ENCODE data around the gene CAMK4. TPM values are rescaled to one million over a fixed set of nuclear protein-coding genes. Genes with fewer than 3 reads are reported as not detected.

CAMK4 gene
- total RNA-seq, 1 experiment from 2014 or later, result 23.3 TPM

GRCh38 chr5:111194925-111195324 lies 29.3 kb upstream of the CAMK4 start:
- H3K36me3 Mint-ChIP-seq (ENCODE audit: insufficient read depth, unreplicated experiment), result no peaks in the 10 kb centered on the region
- CTCF ChIA-PET, result no interaction called here
- intact Hi-C loops (cut with micrococcal nuclease; ENCODE audit: unreplicated experiment), result no loop called here
- TF ChIP-seq, protein P1, sequence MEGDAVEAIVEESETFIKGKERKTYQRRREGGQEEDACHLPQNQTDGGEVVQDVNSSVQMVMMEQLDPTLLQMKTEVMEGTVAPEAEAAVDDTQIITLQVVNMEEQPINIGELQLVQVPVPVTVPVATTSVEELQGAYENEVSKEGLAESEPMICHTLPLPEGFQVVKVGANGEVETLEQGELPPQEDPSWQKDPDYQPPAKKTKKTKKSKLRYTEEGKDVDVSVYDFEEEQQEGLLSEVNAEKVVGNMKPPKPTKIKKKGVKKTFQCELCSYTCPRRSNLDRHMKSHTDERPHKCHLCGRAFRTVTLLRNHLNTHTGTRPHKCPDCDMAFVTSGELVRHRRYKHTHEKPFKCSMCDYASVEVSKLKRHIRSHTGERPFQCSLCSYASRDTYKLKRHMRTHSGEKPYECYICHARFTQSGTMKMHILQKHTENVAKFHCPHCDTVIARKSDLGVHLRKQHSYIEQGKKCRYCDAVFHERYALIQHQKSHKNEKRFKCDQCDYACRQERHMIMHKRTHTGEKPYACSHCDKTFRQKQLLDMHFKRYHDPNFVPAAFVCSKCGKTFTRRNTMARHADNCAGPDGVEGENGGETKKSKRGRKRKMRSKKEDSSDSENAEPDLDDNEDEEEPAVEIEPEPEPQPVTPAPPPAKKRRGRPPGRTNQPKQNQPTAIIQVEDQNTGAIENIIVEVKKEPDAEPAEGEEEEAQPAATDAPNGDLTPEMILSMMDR (IDR thresholded peaks at IDR 0.05; ENCODE audit: unreplicated experiment), result no peak
- BruUV-seq (replicated peaks), result no TSS peak
- H3K27ac Mint-ChIP-seq (ENCODE audit: unreplicated experiment), result no peak overlapping the region
- DNase-seq, result no peak
- H3K9me3 Mint-ChIP-seq (ENCODE audit: low read depth, unreplicated experiment), result no peaks in the 10 kb centered on the region
- H3K4me1 Mint-ChIP-seq (ENCODE audit: low read depth, unreplicated experiment), result no peaks in the 10 kb centered on the region
- H3K27me3 Mint-ChIP-seq (ENCODE audit: unreplicated experiment), result no peaks in the 10 kb centered on the region
- no peak overlapping the region for H3K4me3 Mint-ChIP-seq (ENCODE audit: low read depth, unreplicated experiment)

GRCh38 chr5:111197523-111197922 lies 26.7 kb upstream of the CAMK4 start:
- Mint-ChIP-seq H3K9me3 (ENCODE audit: low read depth, unreplicated experiment) (no peaks in the 10 kb centered on the region), H3K4me1 (ENCODE audit: low read depth, unreplicated experiment) (no peaks in the 10 kb centered on the region), H3K36me3 (ENCODE audit: insufficient read depth, unreplicated experiment) (no peaks in the 10 kb centered on the region), H3K27ac (ENCODE audit: unreplicated experiment) (no peak overlapping the region), H3K4me3 (ENCODE audit: low read depth, unreplicated experiment) (no peak overlapping the region), H3K27me3 (ENCODE audit: unreplicated experiment) (no peaks in the 10 kb centered on the region)
- intact Hi-C loops (cut with micrococcal nuclease; ENCODE audit: unreplicated experiment), result no loop called here
- CTCF ChIA-PET, result no interaction called here
- TF ChIP-seq, protein P1 (IDR thresholded peaks at IDR 0.05; ENCODE audit: unreplicated experiment), result no peak
- DNase-seq, result peak; percentile 44
- no TSS peak for BruUV-seq (replicated peaks)

GRCh38 chr5:111198281-111198966 lies 25.8 kb upstream of the CAMK4 start:
- no TSS peak for BruUV-seq (replicated peaks)
- CTCF ChIA-PET, result no interaction called here
- DNase-seq, result no peak
- Mint-ChIP-seq H3K4me1 (ENCODE audit: low read depth, unreplicated experiment) (no peaks in the 10 kb centered on the region), H3K27ac (ENCODE audit: unreplicated experiment) (no peak overlapping the region), H3K4me3 (ENCODE audit: low read depth, unreplicated experiment) (no peak overlapping the region), H3K27me3 (ENCODE audit: unreplicated experiment) (no peaks in the 10 kb centered on the region), H3K9me3 (ENCODE audit: low read depth, unreplicated experiment) (no peaks in the 10 kb centered on the region), H3K36me3 (ENCODE audit: insufficient read depth, unreplicated experiment) (no peaks in the 10 kb centered on the region)
- TF ChIP-seq, protein P1 (IDR thresholded peaks at IDR 0.05; ENCODE audit: unreplicated experiment), result no peak
- intact Hi-C loops (cut with micrococcal nuclease; ENCODE audit: unreplicated experiment), result no loop called here

DNA sequence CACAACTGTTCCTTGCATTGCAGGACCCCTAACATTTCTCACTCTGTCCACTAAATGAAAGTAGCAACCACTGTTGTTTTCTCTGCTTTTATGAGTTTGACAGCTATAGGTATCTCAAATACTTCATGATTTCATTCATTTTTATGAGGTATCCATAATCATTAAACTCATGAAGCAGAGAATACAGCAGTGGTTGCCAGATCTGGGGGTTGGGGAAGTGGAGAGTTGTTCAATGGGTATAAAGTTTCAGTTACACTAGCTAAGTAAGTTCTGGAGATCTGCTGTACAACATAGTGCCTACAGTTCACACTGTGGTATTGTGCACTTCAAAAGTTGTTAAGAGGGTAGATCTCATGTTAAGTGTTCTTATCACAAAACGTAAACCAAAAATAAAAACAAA lies 23.4 kb upstream of the CAMK4 start:
- CTCF ChIA-PET, result no interaction called here
- intact Hi-C loops (cut with micrococcal nuclease; ENCODE audit: unreplicated experiment), result no loop called here
- no peaks in the 10 kb centered on the region for H3K4me1 Mint-ChIP-seq (ENCODE audit: low read depth, unreplicated experiment)

More for the DNA sequence above, 23.4 kb upstream of the CAMK4 start:
- Mint-ChIP-seq H3K9me3 (ENCODE audit: low read depth, unreplicated experiment) (no peaks in the 10 kb centered on the region), H3K36me3 (ENCODE audit: insufficient read depth, unreplicated experiment) (no peaks in the 10 kb centered on the region), H3K27ac (ENCODE audit: unreplicated experiment) (no peak overlapping the region), H3K27me3 (ENCODE audit: unreplicated experiment) (no peaks in the 10 kb centered on the region), H3K4me3 (ENCODE audit: low read depth, unreplicated experiment) (no peak overlapping the region)
- no peak for DNase-seq
- TF ChIP-seq, protein P1 (IDR thresholded peaks at IDR 0.05; ENCODE audit: unreplicated experiment), result no peak
- BruUV-seq (replicated peaks), result no TSS peak
